K562 (cell line): ENCODE data around the gene MED17. TPM values are rescaled to one million over a fixed set of nuclear protein-coding genes. Genes with fewer than 3 reads are reported as not detected.

Source experiments
- ELF2 ChIP-seq: fragments of 250-450 bp; sonication (Bioruptor Pico); IDR thresholded peaks from 2 replicates; pipeline ENCODE4 v1.5.0; 2021; ENCODE audit warnings: mild to moderate bottlenecking
- FOXK2 ChIP-seq, 2 experiments: fragments of 450-650 bp; IDR thresholded peaks in 1 of 2; conservative IDR thresholded peaks in 1 of 2; 2 replicates each; pipeline ENCODE4 v1.6.1; 2016; ENCODE audit warnings: low read depth in 2 of 2, mild to moderate bottlenecking in 1 of 2
- IFI16 ChIP-seq: fragments of 250-450 bp; sonication (Bioruptor Pico); IDR thresholded peaks from 2 replicates; pipeline ENCODE4 v2.1.2; 2022; ENCODE audit warnings: mild to moderate bottlenecking, inconsistent platforms
- KAT2B ChIP-seq: IDR thresholded peaks from one replicate; pipeline ENCODE4 v1.6.1; 2012; ENCODE audit warnings: low read depth, mild to moderate bottlenecking, control low read depth, inconsistent platforms, low read length, moderate library complexity
- KLF6 ChIP-seq: fragments of 250-450 bp; sonication (Bioruptor Pico); IDR thresholded peaks from 2 replicates; pipeline ENCODE4 v1.4.0; 2020; ENCODE audit warnings: mild to moderate bottlenecking, moderate library complexity, borderline replicate concordance
- L3MBTL2 ChIP-seq: fragments of 450-650 bp; IDR thresholded peaks from 2 replicates; pipeline ENCODE4 v1.6.1; 2016; ENCODE audit warnings: mild to moderate bottlenecking, moderate library complexity
- NFYB ChIP-seq: IDR thresholded peaks from 2 replicates; pipeline ENCODE4 v1.6.1; 2011; ENCODE audit warnings: mild to moderate bottlenecking, moderate library complexity; ENCODE audit not compliant: insufficient read length; ENCODE audit errors: extremely low read depth
- NR2C2 ChIP-seq, 2 experiments: fragments of 200-800 bp in 1 of 2; sonication (Bioruptor generic) in 1 of 2; sonication (generic) in 1 of 2; formaldehyde crosslinking in 1 of 2; IDR thresholded peaks; 2 replicates each; pipeline versions ENCODE4 v1.6.1 to v1.8.0; 2016 to 2022; ENCODE audit warnings: mild to moderate bottlenecking in 1 of 2, missing compliant biosample characterization in 1 of 2, missing genetic modification characterization in 1 of 2, missing genetic modification reagents in 1 of 2
- PRPF4 ChIP-seq: fragments of 200-400 bp; formaldehyde crosslinking; IDR thresholded peaks from one replicate; pipeline ENCODE4 v1.6.1; 2017; ENCODE audit warnings: low read length, low read depth, mild to moderate bottlenecking; ENCODE audit not compliant: insufficient read depth, poor library complexity, severe bottlenecking
- SREBF1 ChIP-seq: fragments of 150-350 bp; IDR thresholded peaks from 2 replicates; pipeline ENCODE4 v1.6.1; 2014; ENCODE audit warnings: antibody characterized with exemption, low read depth, low read length, borderline replicate concordance
- ZNF512 ChIP-seq: IDR thresholded peaks from 2 replicates; pipeline ENCODE4 v1.6.1; 2016; ENCODE audit warnings: missing genetic modification characterization, missing compliant biosample characterization
- ZNF586 ChIP-seq: fragments of 450-650 bp; formaldehyde crosslinking; conservative IDR thresholded peaks from 2 replicates; pipeline ENCODE4 v1.4.0; 2020; ENCODE audit warnings: mild to moderate bottlenecking, moderate library complexity
- ZNF695 ChIP-seq: fragments of 450-650 bp; formaldehyde crosslinking; IDR thresholded peaks from 2 replicates; pipeline ENCODE4 v1.4.0; 2020; ENCODE audit warnings: mild to moderate bottlenecking, moderate library complexity
- polyA plus RNA-seq, 8 experiments: library from polyadenylated mRNA; depleted of rRNA in 4 of 8; stranded (reverse) in 5 of 8; unstranded in 3 of 8; fragments of >200 nt; fragmentation: Nextera tagmentation in 2 of 8; fragmentation: Illumina TruSeq in 1 of 8; extraction: Ambion mirVana in 2 of 8; extraction: Trizol in 1 of 8; gene quantifications; 2 replicates each; pipeline versions ENCODE4 v1.2.1 to v1.2.3, GENCODE V29; 2011 to 2014; ENCODE audit warnings: inconsistent platforms in 1 of 8, missing spikeins in 1 of 8
- total RNA-seq, 7 experiments: library from RNA; depleted of rRNA in 6 of 7; stranded (reverse); fragments of >200 nt in 6 of 7; fragmentation: Illumina TruSeq in 2 of 7; extraction: Trizol in 2 of 7; gene quantifications; 2 replicates each; pipeline versions ENCODE4 v1.2.1 to v1.2.3, GENCODE V29; 2011 to 2021; ENCODE audit warnings: low replicate concordance in 1 of 7
- TF ChIP-seq, protein P1 (sequence below): fragments of 250-450 bp; sonication (Bioruptor Pico); IDR thresholded peaks from 2 replicates; pipeline ENCODE4 v1.6.1; 2021; ENCODE audit warnings: mild to moderate bottlenecking
- TF ChIP-seq, protein P2 (sequence below): fragments of 250-450 bp; sonication (Bioruptor Pico); IDR thresholded peaks from 2 replicates; pipeline ENCODE4 v1.4.0; 2020; ENCODE audit warnings: mild to moderate bottlenecking, moderate library complexity
- TF ChIP-seq, protein P3 (sequence below): fragments of 250-450 bp; sonication (Bioruptor Pico); IDR thresholded peaks from 2 replicates; pipeline ENCODE4 v1.9.0; 2021; ENCODE audit warnings: mild to moderate bottlenecking, inconsistent platforms

Gene MED17
- total and polyA plus RNA-seq, 9 of the 15 experiments (the other 6 are each of a cell fraction or from before 2014, with no cell fraction given) = 6.7 to 34.7 (median 26.8) TPM

GRCh38 chr11:93741094-93741881, 42.8 kb upstream of the MED17 start, which contains the start of the genes C11orf54 and TAF1D (continued):
- TF ChIP-seq ZNF586 (CRISPR knock-in tag) (no peak), ZNF512 (tag) (no peak), IFI16 (CRISPR knock-in tag) (no peak), PRPF4 (peak; percentile 92), L3MBTL2 (peak; percentile 62; the same call in 1 of the 2 replicates), NFYB (no peak), KLF6 (CRISPR knock-in tag) (no peak), NR2C2 (CRISPR knock-in tag; IDR thresholded peaks at IDR 0.05) (no peak), NR2C2 (tag; IDR thresholded peaks at IDR 0.05) (peak; percentile 35; the same call in 1 of the 2 replicates), ELF2 (CRISPR knock-in tag) (peak; percentile 82), FOXK2 (conservative IDR thresholded peaks at IDR 0.05 in 1 of 2, IDR thresholded peaks at IDR 0.05 in 1 of 2; ENCODE audit: low read depth in 2 of 2) (peak; percentile 60 to 68; a peak in 1 of 4 replicates), SREBF1 (no peak), KAT2B (no peak), ZNF695 (CRISPR knock-in tag) (no peak)
- TF ChIP-seq, protein P1, sequence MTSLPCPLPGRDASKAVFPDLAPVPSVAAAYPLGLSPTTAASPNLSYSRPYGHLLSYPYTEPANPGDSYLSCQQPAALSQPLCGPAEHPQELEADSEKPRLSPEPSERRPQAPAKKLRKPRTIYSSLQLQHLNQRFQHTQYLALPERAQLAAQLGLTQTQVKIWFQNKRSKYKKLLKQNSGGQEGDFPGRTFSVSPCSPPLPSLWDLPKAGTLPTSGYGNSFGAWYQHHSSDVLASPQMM (CRISPR knock-in tag) = no peak
- TF ChIP-seq, protein P2, sequence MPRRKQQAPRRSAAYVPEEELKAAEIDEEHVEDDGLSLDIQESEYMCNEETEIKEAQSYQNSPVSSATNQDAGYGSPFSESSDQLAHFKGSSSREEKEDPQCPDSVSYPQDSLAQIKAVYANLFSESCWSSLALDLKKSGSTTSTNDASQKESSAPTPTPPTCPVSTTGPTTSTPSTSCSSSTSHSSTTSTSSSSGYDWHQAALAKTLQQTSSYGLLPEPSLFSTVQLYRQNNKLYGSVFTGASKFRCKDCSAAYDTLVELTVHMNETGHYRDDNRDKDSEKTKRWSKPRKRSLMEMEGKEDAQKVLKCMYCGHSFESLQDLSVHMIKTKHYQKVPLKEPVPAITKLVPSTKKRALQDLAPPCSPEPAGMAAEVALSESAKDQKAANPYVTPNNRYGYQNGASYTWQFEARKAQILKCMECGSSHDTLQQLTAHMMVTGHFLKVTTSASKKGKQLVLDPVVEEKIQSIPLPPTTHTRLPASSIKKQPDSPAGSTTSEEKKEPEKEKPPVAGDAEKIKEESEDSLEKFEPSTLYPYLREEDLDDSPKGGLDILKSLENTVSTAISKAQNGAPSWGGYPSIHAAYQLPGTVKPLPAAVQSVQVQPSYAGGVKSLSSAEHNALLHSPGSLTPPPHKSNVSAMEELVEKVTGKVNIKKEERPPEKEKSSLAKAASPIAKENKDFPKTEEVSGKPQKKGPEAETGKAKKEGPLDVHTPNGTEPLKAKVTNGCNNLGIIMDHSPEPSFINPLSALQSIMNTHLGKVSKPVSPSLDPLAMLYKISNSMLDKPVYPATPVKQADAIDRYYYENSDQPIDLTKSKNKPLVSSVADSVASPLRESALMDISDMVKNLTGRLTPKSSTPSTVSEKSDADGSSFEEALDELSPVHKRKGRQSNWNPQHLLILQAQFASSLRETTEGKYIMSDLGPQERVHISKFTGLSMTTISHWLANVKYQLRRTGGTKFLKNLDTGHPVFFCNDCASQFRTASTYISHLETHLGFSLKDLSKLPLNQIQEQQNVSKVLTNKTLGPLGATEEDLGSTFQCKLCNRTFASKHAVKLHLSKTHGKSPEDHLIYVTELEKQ = no peak
- TF ChIP-seq, protein P3, sequence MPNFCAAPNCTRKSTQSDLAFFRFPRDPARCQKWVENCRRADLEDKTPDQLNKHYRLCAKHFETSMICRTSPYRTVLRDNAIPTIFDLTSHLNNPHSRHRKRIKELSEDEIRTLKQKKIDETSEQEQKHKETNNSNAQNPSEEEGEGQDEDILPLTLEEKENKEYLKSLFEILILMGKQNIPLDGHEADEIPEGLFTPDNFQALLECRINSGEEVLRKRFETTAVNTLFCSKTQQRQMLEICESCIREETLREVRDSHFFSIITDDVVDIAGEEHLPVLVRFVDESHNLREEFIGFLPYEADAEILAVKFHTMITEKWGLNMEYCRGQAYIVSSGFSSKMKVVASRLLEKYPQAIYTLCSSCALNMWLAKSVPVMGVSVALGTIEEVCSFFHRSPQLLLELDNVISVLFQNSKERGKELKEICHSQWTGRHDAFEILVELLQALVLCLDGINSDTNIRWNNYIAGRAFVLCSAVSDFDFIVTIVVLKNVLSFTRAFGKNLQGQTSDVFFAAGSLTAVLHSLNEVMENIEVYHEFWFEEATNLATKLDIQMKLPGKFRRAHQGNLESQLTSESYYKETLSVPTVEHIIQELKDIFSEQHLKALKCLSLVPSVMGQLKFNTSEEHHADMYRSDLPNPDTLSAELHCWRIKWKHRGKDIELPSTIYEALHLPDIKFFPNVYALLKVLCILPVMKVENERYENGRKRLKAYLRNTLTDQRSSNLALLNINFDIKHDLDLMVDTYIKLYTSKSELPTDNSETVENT = no peak; the same call in 1 of the 2 replicates
